Adrenal gland (tissue), 12 donors: Measurements from ENCODE around the gene SRSF2. TPM values are rescaled to one million over a fixed set of nuclear protein-coding genes. Genes with fewer than 3 reads are reported as not detected.

Experiments
- DNase-seq, 7 donors: peaks; one replicate each; pipeline ENCODE4 v3.0.0-alpha.2; 2019 to 2020
- H3K27ac ChIP-seq, 5 donors: fragments of 200-600 bp; sonication (generic) in 4 of 5; 1 replicate in 3 of 5; 2 replicates in 2 of 5; pipeline versions ENCODE4 v1.5.1 to v1.8.0; 2016 to 2020; ENCODE audit warnings: mild to moderate bottlenecking in 1 of 5
- H3K27me3 ChIP-seq: fragments of 200-600 bp; 2 replicates; pipeline ENCODE4 v1.8.0; 2021
- H3K36me3 ChIP-seq, 2 donors: fragments of 200-600 bp; replicated peaks in 1 of 2; 1 replicate in 1 of 2; 2 replicates in 1 of 2; pipeline versions ENCODE4 v1.5.1 to v1.8.0; 2018 to 2022
- H3K4me1 ChIP-seq, 2 donors: fragments of 200-600 bp; replicated peaks in 1 of 2; 1 replicate in 1 of 2; 2 replicates in 1 of 2; pipeline versions ENCODE4 v1.5.1 to v1.8.0; 2018 to 2021
- H3K4me3 ChIP-seq, 4 donors: fragments of 200-600 bp; sonication (generic) in 3 of 4; one replicate each; pipeline ENCODE4 v1.5.1; 2016 to 2018
- H3K9me3 ChIP-seq, 3 donors: fragments of 200-600 bp; sonication (generic) in 1 of 3; replicated peaks in 1 of 3; 1 replicate in 2 of 3; 2 replicates in 1 of 3; pipeline versions ENCODE4 v1.5.1 to v1.8.0; 2016 to 2021
- POLR2A ChIP-seq, 2 donors: fragments of 450-650 bp; IDR thresholded peaks; one replicate each; pipeline ENCODE4 v1.6.1; 2017; ENCODE audit warnings: antibody characterized with exemption in 2 of 2, mild to moderate bottlenecking in 2 of 2, moderate library complexity in 1 of 2
- WGBS, 4 donors: extraction: QIAGEN DNeasy Blood & Tissue Kit in 2 of 4; methylation state at CpG; one replicate each; pipeline versions ENCODE4 v1.1.5 to v1.1.7; 2013 to 2017; 5-methylcytosine and 5-hydroxymethylcytosine counted together
- intact Hi-C, 2 donors: fragments of 100-400 bp; cut with DNase I; formaldehyde crosslinking; loops; one replicate each; pipeline versions ENCODE4 v1.14.1 to v1.15.0; 2022 to 2023
- polyA plus RNA-seq, 3 donors: library from polyadenylated mRNA; stranded (reverse); fragments of 200-250 nt in 2 of 3; fragments of 350-450 nt in 1 of 3; fragmentation: Illumina TruSeq in 1 of 3; extraction: RNeasy Lipid Tissue Mini Kit (QIAGEN cat#74804) in 1 of 3; gene quantifications; one replicate each; pipeline ENCODE4 v1.2.3, GENCODE V29; 2013 to 2014
- total RNA-seq, 9 donors: library from RNA; depleted of rRNA in 4 of 9; stranded (reverse); fragments of >200 nt in 4 of 9; fragments of 120-200 nt in 1 of 9; fragmentation: NEBNext Ultra II Directional in 1 of 9; extraction: Animal tissue kit (Norgen Biotek cat#: 25700) in 1 of 9; gene quantifications; one replicate each; pipeline versions ENCODE4 v1.1.0 to v1.2.4, GENCODE V29; 2013 to 2023
- TF ChIP-seq, protein P1 (sequence below), 6 experiments: fragments of 450-650 bp in 4 of 6; fragments of 200-600 bp in 2 of 6; sonication (generic) in 1 of 6; IDR thresholded peaks; 1 replicate in 5 of 6; 2 replicates in 1 of 6; pipeline versions ENCODE4 v1.5.1 to v1.8.0; 2016 to 2021; ENCODE audit warnings: antibody characterized with exemption in 6 of 6, mild to moderate bottlenecking in 2 of 6, moderate library complexity in 1 of 6
- donor health status: healthy with polysubstance abuse.
- donor health status: Bipolar disorder and iron deficiency.
- donor health status: DM: yes; HTN: yes; CAD: no.
- donor health status: DM: no; HTN: no; CAD: no.
- donor health status: DM: no; HTN: no; CAD: no.
- donor health status: DM: yes; HTN: yes; CAD: no.

Gene SRSF2
- total and polyA plus RNA-seq, 12 donors: 103 to 269 (median 194) TPM

DNA sequence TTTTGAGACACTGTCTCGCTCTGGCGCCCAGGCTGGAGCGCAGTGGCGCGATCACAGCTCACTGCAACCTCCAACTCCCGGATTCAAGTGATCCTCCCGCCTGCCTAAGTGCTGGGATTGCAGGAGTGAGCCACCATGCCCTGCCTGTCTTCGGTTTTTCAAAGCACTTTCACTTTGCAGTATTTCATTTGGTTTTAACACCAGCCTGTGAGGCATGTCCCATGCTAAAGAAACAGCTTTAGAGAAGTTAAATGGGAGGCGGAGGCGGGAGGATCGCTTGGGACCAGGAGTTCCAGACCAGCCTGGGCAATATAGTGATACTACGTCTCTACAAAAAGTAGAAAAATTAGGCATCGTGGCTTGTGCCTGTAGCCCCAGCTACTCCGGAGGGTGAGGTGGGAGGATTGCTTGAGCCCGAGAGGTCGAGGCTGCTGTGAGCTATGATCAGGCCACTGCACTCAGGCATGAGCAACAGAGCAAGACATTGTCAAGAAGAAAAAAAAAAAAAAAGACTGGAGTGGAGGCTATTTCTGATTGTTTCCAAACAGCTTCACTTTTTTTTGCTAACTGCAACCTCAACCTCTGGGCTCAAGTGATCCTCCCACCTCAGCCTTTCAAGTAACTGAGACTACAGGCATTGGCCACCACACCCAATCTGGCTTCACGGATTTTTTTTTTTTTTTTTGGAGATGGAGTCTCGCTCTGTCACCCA, 9.2 kb downstream of the SRSF2 start:
- Histone ChIP-seq H3K36me3 (peaks cover 0 to 49% of the 10 kb centered on the region in 2 donors), H3K27me3 (no peaks in the 10 kb centered on the region), H3K4me3 (peak overlapping the region in 2 of 4 donors; percentile 88 to 95), H3K27ac (peak overlapping the region; percentile 92 to 100 (median 100)), H3K4me1 (peaks cover 9 to 61% of the 10 kb centered on the region in 2 donors), H3K9me3 (no peaks in the 10 kb centered on the region)
- DNase-seq: peak in 4 of 7 donors; percentile 37 to 70 (median 52)
- intact Hi-C loops: no loop called here
- TF ChIP-seq POLR2A (IDR thresholded peaks at IDR 0.05): peak in 1 of 2 donors; percentile 33
- TF ChIP-seq, protein P1, sequence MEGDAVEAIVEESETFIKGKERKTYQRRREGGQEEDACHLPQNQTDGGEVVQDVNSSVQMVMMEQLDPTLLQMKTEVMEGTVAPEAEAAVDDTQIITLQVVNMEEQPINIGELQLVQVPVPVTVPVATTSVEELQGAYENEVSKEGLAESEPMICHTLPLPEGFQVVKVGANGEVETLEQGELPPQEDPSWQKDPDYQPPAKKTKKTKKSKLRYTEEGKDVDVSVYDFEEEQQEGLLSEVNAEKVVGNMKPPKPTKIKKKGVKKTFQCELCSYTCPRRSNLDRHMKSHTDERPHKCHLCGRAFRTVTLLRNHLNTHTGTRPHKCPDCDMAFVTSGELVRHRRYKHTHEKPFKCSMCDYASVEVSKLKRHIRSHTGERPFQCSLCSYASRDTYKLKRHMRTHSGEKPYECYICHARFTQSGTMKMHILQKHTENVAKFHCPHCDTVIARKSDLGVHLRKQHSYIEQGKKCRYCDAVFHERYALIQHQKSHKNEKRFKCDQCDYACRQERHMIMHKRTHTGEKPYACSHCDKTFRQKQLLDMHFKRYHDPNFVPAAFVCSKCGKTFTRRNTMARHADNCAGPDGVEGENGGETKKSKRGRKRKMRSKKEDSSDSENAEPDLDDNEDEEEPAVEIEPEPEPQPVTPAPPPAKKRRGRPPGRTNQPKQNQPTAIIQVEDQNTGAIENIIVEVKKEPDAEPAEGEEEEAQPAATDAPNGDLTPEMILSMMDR (IDR thresholded peaks at IDR 0.05): no peak
- WGBS, 4 donors: 36 to 45% (median 39%) methylated on average over 17 to 18 of the region's 18 CpGs

DNA sequence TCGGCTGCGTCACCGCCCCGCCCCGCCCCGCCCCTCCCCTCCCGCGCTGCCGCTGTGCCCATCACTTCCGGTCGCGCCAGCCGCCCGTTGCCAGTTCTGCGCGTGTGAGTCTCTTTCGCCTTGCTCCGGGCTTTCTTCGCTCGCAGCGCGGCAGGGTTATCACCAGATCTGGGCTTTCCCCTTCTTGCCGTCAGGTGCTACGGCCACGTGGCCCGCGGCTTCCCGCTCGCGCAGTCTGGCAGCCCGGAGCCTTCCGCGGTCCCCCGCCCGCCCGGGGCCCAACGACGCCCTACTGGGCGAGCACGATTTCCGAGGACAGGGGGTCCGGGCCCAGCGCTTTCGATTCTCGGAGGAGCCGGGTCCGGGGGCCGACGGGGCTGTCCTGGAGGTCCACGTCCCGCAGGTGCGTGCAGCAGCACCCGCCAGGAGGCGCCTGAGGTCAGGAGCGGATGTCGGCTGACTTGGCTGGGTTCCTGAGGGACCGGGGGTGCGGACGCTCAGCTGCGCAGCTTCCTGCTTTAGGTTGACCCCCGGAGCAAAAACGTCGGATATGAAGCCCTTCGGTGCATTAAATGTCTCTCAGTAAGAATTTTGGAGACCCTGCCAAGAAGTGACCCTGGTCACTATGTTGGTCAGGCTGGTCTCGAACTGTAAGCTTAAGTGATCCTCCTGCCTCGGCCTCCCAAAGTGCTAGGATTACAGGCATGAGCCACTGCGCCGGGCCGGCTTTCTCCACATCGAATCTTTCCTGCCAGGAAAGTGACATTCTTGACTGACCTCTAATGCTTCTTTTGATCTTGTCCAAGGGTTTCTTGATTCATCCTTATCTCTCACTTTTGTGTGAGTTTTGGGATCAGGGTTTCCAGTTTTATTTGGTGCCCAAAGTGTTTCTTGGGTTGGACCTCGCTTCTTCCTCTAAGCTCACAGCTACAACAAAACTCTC, 10.1 kb downstream of the SRSF2 start, which contains the start of gene METTL23:
Gene METTL23, plus strand, starts transcription at position 64 of the 943 bp plus-strand sequence. CDS start 2,872 bp downstream, outside the sequence.
- peak within 1 kb of the TSS; percentile 87 to 98 (median 92) for H3K4me3 ChIP-seq
- no peaks in the 10 kb centered on the region for H3K27me3 ChIP-seq
- intact Hi-C loops: no loop called here
- H3K36me3 ChIP-seq: peaks cover 0 to 47% of the 10 kb centered on the region in 2 donors
- H3K9me3 ChIP-seq: no peaks in the 10 kb centered on the region
- WGBS, 4 donors: 1 to 2% (median 1%) methylated on average over 17 to 71 of the region's 71 CpGs
- peak within 1 kb of the TSS; percentile 94 to 100 (median 100) for H3K27ac ChIP-seq
- peak; percentile 84 to 92 (median 88) for DNase-seq
- no peak for TF ChIP-seq POLR2A (IDR thresholded peaks at IDR 0.05)
- TF ChIP-seq, protein P1 (IDR thresholded peaks at IDR 0.05): peak; percentile 26 to 76 (median 65)
- H3K4me1 ChIP-seq: peaks cover 9 to 58% of the 10 kb centered on the region in 2 donors

DNA sequence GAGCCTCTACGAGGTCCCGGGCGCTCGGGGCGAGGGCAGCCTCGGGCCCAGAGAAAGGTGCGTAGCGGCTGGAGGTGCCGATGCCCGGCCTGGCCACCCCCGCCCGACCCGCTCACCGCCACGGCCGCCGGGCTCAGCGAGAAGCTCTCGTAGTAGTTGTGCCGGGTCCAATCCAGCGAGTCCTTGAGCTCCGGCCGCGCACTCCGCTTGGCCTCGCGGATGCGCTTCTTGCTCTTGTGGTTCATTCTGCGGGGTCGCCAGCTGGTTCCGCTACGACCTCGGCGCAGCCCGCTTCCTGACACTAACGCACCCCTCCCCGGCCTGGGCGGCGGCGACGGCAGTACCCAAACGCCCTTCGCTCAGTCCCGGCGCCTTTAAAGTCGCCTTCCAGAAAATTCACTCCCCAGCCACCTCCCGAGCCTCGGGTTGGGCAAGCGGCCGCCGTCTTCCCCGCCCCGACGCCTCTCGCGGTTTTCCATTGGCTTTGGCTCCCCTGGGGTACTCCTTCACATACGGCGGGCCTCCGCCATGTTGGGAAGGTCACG, 10.8 kb downstream of the SRSF2 start, which contains the start of gene JMJD6:
Gene JMJD6, minus strand, starts transcription at position 376 of the 545 bp plus-strand sequence. Its CDS starts 131 bp downstream, at position 245.
- H3K27ac ChIP-seq: peak within 1 kb of the TSS; percentile 94 to 100 (median 100)
- DNase-seq: peak; percentile 97 to 98 (median 98)
- no peaks in the 10 kb centered on the region for H3K27me3 ChIP-seq
- peaks cover 0 to 48% of the 10 kb centered on the region in 2 donors for H3K36me3 ChIP-seq
- no peaks in the 10 kb centered on the region for H3K9me3 ChIP-seq
- TF ChIP-seq POLR2A (IDR thresholded peaks at IDR 0.05): peak; percentile 94 to 98
- TF ChIP-seq, protein P1 (IDR thresholded peaks at IDR 0.05): no peak
- WGBS, 4 donors: 0 to 1% (median 0%) methylated on average over 13 to 60 of the region's 60 CpGs; no CpG with 5 or more reads in 1 of the 4 donors
- intact Hi-C loops: no loop called here
- peaks cover 15 to 59% of the 10 kb centered on the region in 2 donors for H3K4me1 ChIP-seq
- H3K4me3 ChIP-seq: peak within 1 kb of the TSS; percentile 87 to 98 (median 92)
